Stimulated activated CD8-positive, alpha-beta memory T cell treated with anti-CD3 and anti-CD28 coated beads, Interleukin-4, amount 100 ng/mL, for 4 hours (primary cell): Measurements from ENCODE around the gene COL12A1.

ENCODE experiments used
- DNase-seq, 2 donors: peaks; one replicate each; pipeline ENCODE4 v3.0.0-alpha.2; 2020; ENCODE audit warnings: low read depth in 2 of 2, low spot score in 1 of 2

Gene COL12A1

DNA sequence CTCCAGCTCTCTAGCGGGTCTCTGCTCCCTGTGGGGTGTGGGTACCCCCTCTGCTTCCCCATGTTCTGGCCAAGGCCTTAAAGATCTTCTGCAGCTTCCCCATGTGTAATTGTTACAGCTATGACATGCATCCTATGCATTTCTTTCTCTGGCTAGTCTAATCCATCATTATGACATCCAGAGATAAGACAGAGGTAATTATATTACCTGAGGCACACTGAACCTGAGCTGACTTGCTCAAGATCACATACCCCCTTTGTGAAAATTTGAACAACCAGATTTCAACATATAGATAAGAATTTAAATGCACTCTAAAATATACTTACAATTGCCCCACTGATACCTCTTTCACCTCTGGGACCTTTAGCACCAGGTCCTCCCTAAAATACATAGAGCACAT lies 102.4 kb downstream of the COL12A1 start:
- no peak for DNase-seq

DNA sequence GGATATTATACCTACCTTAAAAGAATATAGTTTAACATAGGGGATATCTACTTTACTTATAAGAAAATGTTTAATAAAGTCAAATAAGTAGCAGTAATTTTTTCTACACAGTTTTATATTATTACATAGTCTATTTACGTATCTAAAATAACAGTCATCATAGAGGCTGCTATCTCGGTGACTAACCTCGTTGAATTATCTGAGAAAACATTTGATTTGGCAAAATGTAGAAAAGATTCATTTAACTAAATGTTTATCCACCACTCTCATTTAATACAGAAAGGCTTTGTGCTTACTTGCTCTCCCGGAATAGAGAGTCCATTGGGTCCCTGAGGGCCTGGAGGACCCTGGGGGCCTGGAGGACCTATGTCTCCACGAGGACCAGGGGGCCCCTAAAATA lies 103.6 kb downstream of the COL12A1 start:
- DNase-seq: no peak

DNA sequence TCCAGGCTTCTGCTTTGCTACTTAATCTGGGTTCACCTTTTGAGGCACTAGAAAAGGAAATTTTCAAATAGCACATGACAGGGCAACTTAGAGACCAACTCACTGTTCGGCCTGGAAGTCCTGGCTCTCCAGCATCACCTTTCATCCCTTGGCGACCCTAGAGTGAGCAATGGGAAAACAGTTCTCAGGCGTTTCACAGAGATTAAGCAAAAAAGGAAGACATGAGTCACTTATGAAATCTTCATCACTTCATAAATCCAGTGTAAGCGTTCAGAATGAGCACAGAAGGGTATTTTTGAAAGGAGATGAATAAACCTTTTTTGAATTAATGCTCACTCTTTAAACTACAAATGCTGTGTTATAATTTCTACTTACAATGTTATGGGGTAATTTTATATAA lies 104.0 kb downstream of the COL12A1 start:
- no peak for DNase-seq

DNA sequence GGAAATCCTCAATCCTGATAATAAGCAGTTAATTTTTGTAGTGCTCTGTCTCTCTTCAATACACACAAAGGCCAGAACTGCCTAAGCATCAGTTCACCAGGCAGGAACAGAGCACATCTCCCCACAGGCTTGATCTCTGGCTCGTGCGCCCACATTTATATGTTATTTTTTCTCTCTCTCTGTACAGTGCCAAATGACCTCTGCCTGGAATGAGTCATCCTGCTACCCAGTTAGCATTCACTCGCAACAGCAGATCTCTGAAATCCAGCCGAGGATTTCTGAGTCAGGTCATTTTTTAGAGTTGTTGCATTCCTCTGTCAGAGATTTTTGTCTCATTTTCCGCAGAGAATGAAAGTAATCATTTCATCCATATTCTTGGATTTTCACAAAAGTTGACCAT lies 107.1 kb downstream of the COL12A1 start:
- no peak for DNase-seq

DNA sequence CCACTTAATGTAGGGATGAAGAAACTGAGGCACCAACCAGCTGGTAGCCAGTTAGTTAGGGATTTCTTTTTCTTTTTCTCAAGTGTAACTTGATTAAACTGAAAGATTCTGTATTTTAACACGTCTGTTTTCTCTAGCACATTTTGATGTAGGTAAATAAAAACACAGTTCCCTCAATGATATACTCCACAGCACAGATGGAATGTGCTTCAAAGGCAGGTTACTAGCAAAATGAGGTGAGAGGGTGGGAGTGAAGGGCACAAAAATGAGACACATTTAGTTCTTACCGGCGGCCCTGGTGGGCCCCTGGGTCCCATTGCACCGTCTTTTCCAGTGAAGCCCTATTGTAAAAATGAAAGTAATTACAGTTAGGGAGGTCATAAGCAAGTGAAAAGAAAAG lies 108.9 kb downstream of the COL12A1 start:
- DNase-seq: no peak

DNA sequence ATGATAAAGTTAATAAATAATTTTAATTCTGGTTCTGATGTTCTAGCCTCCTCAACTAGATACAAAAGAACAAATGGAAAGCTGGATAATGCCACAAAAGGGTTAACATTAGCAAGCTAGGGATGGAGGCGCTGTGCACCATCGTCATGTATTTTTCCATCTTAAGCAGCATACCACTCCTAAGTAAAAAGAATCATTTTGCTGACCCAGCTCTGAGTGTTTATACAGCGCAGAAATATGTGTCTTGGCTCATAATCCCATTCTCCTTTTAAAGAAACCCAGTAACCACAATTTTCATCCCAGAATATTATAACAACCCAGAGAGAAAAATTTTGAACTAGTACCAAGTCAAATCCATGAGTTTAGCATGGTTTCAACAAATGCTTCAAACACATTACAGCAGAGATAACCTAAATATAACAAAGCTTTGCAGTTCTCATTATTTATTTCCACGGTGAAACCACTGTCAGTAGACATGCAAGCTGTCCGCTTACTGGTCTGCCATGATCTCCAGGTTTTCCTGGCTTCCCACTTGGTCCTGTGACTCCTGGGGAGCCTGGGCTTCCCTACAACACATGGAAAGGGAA lies 111.1 kb downstream of the COL12A1 start:
- DNase-seq: no peak

DNA sequence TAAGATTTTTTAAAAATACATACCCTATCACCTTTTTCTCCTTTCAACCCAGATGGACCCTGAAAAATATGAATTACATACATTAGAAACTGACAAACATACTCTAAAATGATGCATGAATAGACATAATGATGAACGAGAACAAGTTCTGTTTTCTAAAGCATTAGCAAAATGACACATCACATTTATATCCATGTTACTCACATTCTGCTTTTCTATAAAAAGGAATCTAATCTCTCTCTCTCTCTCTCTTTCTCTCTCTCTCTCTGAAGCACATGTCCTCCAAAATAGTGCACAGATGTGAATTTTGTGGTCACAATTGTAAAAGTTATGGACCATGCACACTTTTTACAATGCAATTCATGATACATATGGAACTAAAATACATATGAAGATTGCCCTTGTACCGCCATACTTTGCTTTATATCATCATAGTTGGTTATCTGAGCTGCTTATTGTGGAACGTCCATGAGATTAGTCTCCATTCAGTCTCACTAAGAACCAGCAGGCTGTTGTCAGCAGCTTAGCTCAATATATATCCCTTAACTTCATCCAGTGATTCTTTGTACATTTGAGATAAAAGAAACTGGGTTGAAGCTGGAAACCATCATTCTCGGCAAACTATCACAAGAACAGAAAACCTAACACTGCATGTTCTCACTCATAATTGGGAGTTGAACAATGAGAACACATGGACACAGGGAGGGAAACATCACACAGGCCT lies 114.2 kb downstream of the COL12A1 start:
- no peak for DNase-seq

DNA sequence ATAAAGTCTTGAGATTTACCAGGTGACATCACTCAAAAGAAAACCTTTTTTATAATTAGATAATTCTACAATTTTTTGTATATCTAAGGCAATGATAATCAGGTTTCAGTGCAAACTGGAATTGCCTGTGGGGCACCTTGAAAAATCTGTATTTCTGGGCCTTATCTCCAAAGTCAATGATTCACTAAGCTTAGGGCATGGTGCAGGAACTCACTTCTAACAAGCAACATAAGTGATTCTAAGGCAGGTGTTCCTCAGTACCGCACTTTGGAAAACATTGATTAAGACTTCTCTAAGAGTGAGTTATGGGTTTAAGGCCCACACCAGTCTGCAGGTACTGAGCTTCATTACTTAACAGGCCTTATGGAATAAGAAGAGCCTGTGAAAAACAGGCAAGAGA lies 115.3 kb downstream of the COL12A1 start:
- DNase-seq: no peak

DNA sequence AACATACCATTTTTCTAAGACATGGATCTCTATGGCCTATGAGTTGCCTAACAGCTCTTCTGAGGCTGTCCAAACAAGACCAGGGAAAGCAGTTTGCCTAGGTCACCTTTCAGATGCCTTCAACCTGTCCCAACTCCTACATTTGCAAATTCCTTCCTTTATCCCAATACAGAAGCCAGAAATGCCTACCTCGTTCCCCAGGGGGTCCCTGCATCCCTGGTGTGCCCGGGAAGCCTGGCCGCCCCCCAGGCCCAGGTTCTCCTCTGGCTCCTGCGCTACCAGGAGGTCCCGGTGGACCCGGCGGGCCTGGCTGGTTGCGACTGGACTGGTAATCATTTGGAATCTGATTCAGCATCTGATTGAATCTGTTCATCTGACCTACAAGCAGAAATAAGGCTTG lies 115.9 kb downstream of the COL12A1 start:
- DNase-seq: no peak

DNA sequence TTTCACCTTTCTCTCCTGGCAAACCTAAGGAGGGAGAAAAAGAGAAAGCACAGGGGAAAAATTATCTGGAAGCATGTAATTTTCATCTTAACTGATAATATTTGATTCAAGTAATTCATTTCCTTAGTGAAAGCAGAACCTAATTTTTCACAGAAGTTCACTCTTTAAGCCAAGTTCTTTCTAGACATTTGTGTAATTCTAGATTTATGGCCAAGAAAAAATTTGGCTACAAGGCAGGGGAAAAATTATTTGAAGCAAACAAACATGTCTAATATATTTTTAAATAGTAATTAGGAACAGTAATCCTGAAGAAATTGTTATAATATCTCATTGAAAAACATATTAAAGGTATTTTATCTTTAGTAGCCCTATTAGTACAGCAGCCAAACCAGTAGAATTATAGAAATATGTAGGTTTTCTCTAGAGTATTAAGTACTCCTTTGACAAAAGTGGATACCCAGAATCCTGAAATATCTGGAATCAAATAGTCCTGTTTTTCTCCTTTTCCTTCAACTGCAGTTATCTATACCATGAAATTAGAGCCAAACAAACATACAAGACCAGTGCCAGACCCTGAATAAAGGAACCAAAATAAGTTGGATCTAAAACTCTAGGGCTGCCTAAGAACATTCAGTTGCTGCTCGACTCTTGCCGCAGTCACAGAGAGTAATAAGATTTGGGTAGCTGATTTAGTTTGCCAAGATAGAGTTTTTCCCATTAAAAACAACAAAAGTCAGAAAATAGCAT lies 116.5 kb downstream of the COL12A1 start:
- DNase-seq: no peak

DNA sequence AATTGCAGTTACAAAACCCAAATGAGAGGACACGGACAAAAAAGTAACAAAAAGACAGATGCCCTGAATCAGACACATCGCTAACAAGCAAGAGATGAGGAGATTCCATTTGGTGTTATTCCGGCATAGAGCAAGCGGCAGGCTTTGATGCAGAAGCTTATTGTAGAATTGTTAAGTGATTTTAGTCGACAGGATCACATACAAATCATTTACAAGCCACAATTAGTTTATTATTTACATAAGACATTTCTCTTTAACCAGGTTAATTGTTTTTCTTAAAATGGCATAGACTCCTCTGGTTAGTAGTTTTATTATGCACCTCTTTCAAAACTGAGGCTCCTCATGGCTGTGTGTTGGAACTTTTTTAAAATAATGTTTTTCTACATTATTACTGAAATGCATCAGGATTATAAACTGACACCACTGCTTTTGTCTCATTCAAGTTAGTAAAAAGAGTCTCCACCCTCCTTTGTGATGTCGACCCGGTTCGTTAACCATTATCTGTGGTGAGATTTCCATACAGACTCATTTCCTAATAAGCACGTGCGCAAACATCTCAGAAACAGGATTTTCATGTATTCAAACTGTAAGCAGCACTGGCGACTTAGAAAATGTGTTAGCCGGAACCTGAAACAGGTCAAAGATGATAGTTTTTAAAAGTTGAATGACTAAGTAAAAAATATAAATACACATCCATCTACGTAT lies 119.8 kb downstream of the COL12A1 start:
- no peak for DNase-seq

DNA sequence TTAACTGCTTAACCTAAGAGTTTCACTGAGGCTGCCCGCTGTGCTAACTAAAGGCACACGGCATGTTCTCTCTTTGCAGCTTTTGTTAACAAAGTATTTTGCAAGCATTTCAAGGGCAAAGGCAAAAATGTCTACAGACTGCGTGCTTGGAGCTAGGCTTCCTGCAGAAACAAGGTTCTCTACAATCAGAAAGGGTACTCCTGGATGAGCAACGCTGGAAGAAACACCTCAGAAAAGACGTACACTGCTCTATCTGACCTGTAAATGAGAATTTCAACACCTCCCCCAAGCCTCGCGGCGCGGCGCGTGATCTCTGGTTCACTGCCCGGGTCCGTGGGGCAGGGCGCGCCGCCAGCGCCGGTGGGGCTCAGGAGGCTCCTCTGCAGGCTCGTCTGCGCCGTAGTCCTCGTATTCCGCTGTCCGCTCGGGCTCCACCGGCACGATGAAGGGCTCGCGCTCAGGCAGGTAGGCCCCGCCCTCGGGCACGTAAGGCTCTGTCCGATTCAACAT lies 120.9 kb downstream of the COL12A1 start:
- DNase-seq: no peak

DNA sequence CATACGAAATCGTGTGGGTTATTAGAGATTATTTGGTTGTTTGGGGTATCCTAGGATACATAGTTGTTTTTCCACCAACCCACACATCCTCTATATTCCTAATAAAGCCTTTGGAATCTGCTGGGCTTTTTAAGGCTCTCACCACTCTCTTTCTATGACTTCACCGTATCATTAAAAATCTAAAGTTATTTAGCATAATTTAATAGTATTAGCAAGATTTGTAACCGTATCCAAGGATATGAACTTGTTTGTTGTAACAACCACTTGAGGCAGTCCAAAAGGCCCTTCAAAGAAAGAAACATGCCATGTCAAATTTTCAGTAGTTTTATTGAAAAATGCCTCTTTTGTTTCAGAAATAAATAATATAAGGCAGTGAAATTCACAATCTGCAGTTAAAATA lies 121.8 kb downstream of the COL12A1 start:
- no peak for DNase-seq

DNA sequence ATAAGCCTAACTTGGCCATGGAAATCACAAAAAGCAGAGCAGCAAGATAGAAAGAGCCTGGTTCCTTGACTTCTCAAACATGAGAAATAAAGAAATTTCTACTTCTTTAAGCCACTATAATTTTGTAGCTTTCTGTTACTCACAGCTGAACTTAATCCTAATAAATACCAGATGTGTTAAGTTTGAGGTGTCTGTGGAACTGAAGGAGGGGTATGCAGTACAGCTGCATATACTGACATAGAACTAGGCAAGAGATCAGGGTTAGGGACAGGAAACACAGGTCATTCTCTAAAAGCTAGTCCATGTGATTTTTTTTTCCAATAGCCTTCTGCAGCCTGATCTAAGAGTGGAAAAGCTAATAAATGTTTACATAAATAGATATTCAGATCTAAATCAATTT lies 123.9 kb downstream of the COL12A1 start:
- no peak for DNase-seq

DNA sequence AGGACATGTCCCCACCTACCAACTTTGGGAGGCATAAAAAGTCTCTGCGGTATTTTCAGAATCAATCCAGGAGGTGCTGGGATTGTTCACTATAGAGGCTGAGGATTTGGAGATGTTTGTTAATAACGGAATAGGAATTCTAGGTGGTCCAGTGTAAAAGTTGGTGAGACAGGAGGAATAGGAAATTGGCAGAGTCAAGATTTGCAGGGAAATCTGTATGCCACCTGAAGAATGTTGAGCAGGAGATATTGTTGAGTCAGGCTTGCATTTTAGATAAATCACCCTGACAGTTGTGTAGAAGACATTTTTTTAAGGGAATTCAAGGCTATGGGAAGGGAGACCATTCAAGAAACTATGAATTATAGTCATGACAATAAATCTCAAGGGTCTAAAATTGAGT lies 124.8 kb downstream of the COL12A1 start:
- no peak for DNase-seq

DNA sequence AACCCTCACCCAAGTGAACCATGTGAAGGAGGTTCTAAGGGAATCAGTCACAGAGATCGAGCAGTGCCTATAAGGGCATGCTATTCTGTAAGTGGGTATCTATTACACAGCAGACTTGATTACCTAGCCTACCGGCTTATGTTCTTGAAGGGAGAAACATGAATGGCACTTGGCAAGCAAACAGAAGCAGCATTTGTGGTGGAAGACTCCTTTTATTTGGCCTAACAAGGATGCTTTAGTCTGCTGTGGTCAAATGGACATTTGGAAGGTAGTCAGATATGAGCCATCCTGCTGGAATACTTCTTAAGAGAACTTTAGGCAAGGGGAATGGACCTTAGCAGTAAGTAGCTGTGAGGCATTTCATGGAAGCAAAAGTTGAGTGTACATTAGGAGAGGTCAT lies 126.3 kb downstream of the COL12A1 start:
- no peak for DNase-seq

DNA sequence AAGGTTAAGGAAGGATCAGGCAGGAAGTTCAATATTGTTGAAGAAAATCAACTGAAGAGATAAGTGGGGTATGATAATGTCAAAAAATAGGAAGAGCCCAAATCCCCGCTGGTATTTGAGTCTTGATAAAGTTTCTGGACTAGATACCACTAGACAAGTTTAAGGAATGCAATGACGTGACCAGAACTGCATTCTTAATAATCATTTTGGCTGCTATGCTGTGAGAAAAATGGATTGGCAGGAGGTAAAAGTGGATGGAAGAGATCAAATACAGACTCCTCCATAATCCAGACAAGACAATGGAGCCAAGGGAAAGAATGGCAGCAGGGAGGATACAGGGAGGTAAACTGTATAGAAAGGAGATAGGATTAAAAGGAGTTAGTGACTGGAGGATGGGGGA lies 128.2 kb downstream of the COL12A1 start:
- DNase-seq: no peak

DNA sequence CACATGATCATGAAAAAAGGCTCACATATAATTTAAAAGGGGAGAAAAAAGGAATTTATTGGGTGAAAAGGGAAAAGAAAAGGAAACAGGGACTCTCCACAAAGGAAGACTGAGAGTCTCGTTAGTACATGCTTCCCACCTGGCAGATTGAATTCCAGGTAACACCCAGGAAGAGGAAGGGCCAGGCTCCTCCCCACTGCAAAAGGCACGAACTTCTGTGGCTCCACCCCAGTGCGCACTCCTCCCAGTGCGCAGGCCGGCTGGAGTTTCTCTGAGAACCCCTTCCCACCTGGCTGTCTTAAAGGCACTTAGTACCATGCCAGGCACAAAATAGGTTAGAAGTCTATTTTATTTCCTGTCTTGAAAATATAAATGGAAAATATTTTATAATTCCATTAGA lies 129.8 kb downstream of the COL12A1 start:
- no peak for DNase-seq

DNA sequence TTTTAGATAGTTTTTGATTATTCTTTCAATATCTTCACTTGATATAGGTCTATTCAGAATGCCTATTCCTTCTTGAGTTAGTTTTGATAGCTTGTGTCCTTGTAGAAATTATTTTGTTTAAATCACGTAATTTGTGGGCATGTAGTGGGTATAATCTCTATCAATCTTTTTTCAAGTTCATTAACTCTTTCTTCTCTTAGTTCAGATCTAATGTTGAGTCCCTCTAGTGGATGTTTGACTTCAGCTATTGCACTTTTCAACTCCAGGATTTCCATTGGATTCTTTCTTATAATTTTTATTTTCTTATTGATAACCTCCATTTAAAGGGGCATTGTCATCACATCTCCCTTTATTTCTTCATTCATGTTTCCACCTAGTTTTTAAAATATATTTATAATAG lies 135.6 kb downstream of the COL12A1 start:
- DNase-seq: no peak

DNA sequence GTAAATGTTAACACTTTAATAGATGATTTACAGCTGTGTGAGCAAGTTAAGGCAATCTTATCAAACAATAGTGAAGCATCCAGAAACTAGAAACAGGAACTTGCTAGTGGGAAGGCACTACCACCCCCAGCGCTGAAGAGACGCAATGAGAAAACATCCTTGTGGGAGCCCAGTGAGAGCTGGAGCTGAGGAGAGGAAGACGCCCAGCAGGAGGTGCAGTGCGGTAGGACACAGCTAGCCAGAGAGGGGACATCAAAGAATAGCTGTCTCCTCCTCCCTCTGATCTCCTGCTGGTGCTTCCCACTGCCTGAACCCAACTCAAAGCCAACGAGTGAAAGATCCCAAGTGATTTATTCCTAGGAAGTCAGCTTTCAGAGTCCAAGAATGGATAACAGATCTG lies 140.3 kb downstream of the COL12A1 start:
- no peak for DNase-seq

DNA sequence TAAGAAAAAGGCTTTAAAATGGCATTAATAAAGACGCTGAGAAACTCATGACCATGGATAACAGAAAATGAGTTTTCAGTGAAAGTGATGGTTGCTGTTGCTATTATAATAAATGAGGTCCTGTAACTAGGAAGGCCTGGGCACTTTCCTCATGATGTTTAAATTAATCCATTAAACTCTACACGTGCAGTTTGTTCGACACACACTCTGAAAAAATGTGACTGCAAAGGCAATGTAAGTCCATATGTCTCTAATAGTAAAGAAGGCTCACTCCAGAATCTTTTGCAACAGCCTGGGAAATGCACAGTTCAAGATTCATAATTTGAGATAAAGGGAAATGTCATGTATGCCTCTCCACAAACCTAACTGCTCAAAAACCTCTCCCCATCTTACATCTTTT lies 153.4 kb downstream of the COL12A1 start:
- DNase-seq: no peak

DNA sequence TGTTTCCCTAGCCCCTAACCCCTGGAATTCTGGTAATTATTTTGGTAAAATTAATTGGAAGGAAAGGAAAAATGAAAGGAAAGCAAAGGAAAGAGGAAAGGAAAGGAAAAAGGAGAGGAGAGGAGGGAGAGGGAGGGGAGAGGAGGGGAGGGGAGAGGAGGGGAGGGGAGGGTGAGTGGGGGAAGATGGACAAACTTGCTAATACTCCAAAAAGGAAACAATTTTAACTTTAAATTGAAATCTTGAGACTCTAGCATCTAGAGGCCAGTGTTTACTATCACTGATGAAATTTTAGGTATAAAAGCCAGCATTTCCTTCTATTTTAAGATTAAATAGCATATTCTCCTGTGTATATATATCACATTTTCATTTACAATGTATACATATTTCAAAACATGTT lies 156.5 kb downstream of the COL12A1 start:
- DNase-seq: no peak
